CD4-positive, alpha-beta T cell treated with Interleukin-15 for 4 hours (primary cell): Measurements from ENCODE around the gene FES.
"Not testable (repeated sequence)": the region's sequence is repeated elsewhere in the genome, so short reads cannot be mapped to it uniquely, and the experiment has no call there.

Experiments
- DNase-seq: peaks from one replicate; pipeline ENCODE4 v3.0.0-alpha.2; 2020; ENCODE audit warnings: low spot score

FES gene

DNA sequence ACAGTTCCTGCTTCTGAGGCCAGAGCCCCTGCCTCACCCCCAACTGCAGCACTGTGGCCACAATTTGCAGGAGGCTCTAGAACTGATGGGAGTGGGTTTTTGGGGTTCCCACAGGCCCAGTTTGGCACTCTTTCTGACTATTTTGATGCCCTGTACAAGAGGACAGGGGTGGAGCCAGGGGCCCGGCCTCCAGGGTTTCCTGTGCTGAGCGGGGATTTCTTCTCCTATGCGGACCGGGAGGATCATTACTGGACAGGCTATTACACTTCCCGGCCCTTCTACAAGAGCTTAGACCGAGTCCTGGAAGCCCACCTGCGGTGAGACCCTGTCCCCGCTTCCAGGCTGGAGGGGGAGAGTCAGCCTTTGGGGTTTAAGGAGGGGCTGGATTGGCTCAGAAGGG lies 25.7 kb downstream of the FES start:
- no peak for DNase-seq

DNA sequence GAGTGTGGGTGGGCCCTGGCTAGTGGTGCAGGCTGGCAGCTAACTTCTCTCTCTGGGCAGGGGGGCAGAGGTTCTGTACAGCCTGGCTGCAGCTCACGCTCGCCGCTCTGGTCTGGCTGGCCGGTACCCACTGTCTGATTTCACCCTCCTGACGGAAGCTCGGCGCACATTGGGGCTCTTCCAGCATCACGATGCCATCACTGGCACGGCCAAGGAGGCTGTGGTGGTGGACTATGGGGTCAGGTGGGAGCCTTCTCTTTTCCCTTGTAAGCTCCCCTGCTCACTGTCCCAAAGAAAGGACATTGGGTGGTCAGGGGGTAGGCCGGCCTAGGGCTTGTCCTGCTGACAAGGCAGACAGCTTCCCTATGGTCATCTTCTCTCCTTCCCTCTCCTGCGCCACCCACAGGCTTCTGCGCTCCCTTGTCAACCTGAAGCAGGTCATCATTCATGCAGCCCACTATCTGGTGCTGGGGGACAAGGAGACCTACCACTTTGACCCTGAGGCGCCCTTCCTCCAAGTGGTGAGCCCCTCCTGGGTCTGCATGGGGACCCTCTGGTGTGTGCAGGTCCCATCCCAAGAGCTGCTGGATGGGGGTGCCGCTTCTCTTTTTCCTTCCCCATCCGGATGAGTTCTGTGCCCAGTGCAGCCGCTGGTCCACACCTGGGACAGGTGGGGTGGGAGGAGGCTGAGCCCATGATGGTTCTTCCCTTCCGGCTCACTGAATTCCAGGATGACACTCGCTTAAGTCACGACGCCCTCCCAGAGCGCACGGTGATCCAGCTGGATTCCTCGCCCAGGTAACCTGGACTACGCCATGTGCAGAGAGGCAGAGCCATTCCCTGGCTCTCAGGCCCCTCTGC lies 26.4 kb downstream of the FES start:
- DNase-seq: no peak

DNA sequence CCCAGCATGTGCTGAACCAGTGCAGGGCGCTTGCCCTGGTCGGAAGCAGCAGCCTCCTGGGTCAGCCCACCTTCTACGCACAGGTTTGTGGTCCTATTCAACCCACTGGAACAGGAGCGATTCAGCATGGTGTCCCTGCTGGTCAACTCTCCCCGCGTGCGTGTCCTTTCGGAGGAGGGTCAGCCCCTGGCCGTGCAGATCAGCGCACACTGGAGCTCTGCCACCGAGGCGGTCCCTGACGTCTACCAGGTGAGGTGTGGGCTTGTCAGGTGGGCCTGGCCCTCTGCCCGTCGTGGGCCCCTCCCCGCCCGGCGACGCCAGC lies 27.0 kb downstream of the FES start:
- no peak for DNase-seq

DNA sequence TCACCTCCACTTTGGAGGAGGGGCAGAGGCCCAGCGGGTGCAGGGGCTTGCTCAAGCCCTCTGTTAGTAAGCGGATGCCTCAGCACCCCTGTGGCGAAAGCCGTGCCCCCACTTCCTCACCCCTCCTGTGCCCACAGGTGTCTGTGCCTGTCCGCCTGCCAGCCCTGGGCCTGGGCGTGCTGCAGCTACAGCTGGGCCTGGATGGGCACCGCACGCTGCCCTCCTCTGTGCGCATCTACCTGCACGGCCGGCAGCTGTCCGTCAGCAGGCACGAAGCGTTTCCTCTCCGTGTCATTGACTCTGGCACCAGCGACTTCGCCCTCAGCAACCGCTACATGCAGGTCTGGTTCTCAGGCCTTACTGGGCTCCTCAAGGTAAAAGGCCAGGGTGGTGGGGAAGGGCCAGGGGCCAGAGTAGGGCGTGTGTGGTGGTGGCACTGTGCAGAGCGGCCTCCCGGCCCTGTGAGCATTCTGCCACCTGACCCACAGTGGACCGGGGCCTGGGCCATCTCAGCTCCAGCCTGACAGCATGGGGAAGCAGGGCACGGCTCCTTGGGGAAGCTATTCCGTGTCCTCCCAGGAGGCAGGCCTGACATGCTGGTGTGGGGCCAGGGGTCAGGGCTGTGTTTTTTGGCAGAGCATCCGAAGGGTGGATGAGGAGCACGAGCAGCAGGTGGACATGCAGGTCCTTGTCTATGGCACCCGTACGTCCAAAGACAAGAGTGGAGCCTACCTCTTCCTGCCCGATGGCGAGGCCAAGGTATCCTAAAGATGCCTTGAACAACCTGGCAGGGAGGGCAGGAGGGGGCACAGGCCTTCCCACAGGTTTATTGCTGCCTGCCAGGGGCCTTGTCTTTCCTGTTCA lies 27.8 kb downstream of the FES start:
- DNase-seq: no peak

DNA sequence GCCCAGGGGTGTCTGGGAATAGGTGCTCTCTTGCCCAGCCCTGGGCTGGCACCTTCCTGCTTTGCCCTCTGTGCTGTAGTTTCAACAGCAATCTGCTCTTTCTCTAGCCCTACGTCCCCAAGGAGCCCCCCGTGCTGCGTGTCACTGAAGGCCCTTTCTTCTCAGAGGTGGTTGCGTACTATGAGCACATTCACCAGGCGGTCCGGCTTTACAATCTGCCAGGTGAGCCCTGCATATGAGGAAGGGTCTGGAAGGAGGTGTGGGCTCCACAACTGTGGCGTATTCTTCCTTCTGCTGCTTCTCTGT lies 28.4 kb downstream of the FES start:
- no peak for DNase-seq

DNA sequence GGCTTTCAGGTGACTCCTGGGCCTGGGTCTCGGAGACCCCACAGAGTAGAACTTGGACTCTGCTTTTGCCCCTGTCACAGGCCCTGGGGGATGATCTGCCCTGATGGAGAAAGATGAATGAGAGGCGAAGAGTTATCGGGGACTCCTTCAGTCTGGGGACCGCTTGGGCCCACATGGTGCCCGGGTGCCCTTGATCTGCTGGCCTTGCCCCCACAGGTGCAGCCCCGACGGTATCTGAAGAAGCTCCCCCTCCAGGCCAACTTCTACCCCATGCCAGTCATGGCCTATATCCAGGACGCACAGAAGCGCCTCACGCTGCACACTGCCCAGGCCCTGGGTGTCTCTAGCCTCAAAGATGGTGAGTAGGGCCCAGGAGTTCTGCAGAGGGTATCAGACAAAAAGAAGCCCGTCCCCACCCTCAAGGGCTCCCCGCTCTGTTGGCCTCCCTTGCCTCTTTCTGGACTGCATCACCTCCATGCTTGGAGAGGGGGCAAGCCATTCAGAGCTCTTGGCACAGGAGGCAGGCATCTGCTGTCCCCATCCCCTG lies 29.2 kb downstream of the FES start:
- DNase-seq: no peak

DNA sequence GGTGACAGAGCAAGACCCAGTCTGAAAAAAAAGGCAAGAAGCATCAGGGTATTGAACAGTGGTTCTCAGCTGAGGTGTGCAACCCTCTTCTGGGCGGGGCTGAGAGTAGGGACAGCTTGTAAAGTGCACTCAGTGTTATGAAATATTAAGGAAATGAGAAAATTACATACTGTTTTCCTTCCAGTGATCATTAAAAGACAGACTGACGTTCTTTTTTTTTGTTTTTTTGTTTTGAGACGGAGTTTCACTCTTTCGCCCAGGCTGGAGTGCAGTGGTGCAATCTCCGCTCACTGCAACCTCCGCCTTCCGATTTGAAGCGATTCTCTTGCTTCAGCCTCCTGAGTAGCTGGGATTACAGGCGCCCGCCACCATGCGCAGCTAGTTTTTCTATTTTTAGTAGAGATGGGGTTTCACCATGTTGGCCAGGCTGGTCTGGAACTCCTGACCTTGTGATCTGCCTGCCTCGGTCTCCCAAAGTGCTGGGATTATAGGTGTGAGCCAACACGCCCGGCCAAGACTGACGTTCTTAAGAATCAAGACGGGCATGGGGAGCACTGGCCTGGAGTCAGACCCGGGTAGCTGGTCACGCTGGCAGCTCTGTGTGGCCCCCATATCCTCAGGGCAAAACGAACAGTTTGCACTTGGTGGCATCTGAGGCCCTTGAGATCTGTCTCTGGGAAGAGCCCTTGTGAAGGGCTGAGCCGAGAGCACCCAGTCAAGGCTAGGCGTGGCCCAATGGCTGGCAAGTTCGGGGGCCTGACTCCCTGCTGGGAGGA lies 30.2 kb downstream of the FES start:
- no peak for DNase-seq

DNA sequence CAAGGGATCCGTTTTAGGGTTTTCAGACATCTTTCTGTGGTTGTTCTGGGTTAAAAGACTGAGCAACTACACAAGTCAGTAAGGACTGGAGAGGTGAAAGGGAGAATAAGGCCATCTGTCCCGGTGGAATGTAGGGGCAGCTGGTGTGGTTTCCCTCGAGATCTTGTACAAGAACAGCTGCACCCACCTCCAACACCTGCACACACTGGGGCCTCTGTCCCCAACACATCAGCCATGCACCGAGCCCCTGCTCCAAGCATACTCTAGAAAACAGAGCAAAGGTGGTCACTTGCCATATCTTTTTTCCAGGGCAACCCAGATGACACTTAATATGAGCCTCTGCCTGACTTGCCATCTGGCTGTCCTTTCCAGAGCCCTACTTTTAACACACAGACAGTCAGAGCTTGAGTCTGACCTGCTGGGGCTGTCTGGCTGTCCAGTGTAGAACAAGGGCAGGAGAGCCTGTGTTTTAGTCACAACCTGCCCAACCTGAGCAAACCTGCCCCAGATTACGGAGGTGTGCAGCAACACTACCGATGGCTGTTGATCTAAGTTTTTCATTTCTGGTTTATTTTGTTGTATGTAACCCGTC lies 31.0 kb downstream of the FES start:
- DNase-seq: no peak

DNA sequence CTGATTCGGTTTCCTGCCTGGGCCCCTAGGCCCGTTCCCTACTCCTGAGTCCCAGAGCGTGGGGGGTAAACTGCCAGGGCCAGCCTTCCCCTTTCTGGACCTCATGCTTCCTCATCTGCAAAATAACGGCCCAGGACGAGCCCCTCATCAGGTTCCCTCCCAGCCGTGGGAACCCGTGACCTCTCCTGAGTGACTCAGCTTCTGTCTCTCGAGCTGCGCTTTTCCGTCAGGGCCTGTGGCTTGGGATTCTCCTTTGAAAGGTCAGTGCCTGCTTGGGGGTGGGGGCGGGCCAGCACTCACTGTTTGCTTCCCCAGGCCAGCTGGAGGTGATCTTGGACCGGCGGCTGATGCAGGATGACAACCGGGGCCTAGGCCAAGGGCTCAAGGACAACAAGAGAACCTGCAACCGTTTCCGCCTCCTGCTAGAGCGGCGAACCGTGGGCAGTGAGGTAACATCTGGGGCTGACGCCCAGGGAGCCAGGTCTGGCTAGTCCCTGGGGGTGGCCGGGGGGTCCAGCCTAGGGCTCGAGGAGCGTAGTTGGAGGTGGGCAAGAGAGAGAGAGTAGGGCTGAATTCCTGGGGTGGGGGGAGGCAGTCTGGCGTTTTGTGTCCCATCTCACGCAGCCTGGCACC lies 31.6 kb downstream of the FES start:
- no peak for DNase-seq

DNA sequence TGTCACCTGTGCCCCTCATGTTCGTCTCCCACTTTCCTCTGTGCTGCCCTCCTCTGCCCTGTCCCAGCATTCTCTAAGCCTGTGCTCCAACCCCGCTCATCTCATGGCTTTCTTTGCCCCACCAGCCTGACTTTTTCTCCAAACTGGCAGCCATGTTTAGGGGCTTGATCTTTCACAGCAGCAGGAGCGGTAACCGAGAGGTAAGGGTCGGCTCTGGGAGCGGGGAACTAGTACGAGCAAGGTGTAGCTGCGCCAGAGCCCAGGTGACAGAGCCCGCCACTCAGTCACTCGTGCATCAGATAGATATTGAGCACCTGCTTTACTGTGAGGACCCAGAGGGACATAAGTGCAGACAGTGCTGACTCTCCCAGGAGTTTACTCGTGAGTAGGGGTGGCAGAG lies 32.2 kb downstream of the FES start:
- DNase-seq: no peak

DNA sequence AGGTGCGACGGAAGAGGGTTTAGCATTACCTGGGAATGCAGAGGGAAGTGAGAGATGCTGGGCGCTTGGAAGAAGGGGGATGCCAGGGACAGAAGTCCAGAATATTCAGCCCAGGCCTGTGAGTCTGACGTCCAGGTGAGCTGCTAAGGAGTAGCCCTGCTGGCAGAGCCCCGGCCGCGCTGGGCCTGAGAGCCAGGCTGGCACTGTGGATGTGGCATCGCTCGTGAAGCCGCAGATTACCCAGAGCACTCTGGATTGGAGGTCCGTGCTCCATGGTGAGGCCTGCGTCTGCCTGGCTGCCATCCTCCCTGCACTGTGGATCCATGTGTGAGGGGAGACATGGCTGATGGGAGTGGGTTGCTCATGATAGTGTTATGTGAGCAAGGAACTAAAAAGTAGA lies 33.3 kb downstream of the FES start:
- no peak for DNase-seq

DNA sequence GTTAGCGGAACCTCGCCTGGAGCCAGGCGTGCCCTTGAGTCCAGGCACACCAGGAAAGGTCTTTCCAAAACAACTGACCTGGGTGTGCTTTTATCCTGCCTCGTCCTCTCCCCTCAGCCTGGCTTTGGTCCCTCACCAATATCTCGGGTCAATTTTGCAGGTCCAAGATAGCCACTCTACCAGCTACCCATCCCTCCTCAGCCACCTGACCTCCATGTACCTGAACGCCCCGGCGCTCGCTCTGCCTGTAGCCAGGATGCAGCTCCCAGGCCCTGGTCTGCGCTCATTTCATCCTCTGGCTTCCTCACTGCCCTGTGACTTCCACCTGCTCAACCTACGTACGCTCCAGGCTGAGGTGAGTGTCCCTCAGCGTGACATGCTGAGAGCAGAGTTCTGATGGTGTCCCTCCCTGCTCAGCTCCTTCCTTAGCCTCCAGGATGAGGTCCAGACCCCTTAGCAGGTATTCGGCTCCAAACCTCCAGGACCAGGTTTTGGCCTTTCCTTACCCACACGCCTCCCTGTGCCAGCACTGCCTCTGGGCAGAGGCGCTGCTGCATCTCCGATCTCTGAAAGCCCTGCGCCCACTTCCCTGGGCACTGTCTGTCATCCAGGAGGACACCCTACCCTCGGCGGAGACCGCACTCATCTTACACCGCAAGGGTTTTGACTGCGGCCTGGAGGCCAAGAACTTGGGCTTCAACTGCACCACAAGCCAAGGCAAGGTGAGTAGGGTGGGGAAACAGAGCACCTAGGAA lies 33.9 kb downstream of the FES start:
- no peak for DNase-seq

DNA sequence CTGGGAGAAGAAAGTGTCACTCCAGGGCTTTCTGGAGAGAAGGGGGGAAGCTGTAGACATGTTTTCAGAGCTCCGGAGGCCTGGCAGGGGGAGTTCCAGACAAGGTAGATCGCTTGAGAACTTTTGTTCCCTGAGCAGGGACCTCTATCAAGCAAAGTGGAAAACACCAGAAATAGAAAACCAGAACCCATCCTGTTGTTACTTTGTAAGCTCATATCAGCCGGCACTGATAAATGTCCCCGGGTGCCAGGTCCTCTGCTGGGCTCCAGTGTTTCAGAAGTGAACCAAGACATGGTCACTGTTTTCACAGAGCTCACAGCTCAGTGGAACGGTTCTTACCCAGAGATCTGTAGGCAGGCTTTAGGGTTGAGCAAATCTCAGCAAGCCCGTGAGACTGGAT lies 34.5 kb downstream of the FES start:
- DNase-seq: no peak

DNA sequence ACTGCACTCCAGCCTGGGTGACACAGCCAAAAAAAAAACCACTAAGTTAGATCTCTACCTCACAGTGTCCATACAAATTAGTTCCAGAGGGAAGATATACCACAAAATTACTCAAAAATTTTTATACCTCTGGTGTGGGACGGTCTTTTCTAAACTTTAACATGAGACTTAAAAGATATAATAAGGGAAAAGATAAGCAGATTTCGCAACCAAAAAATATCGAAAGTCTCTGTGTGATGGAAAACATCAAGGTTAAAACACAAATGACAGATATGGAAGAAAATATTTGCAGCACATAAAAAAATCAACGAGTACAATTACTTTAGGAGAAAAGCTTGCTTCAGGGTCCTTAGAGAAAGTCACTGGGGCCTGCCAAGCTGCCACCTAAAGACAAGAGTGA lies 37.6 kb downstream of the FES start:
- DNase-seq: no peak

DNA sequence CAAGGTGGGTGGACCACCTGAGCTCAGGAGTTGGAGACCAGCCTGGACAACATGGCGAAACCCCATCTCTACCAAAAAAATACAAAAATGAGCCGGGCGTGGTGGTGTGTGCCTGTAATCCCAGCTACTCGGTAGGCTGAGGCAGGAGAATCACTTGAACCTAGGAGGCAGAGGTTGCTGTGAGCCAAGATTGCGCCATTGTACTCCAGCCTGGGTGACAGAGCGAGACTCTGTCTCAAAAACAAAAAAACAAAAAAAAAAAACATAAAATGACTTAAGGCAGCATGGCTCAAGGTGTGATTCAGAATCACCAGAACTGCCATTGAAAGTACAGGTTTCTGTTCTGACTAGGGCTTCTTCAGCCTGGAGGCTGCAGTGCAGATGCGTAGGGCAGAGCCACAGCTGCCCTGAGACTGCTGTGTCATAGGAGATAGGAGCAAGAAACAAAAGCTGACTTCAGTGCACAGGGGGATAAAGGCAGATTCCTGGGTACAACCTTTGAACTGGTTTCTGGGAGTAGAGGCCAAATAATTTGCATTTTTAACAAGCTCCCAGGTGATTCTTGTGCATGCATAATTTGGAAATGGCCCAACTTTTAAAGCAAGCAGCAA lies 38.5 kb downstream of the FES start:
- DNase-seq: not testable (repeated sequence)

DNA sequence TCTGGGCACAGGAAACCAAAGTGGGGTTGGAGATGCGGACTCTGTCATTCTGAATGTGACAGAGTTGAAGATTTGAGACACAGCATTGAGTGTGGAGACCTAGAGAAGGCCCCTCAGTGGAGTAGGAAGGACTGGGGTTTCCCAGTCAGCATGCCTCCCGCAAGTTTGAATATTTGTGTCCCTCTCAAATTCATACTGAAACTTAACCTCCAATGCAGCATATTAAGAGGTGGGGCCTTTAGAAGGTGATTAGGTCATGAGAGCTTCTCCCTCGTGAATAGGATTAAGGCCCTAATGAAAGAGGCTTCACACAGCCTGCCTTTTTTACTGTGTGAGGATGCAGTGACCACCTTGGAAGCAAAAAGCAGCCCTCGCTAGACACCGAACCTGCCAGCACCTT lies 40.1 kb downstream of the FES start:
- DNase-seq: no peak

DNA sequence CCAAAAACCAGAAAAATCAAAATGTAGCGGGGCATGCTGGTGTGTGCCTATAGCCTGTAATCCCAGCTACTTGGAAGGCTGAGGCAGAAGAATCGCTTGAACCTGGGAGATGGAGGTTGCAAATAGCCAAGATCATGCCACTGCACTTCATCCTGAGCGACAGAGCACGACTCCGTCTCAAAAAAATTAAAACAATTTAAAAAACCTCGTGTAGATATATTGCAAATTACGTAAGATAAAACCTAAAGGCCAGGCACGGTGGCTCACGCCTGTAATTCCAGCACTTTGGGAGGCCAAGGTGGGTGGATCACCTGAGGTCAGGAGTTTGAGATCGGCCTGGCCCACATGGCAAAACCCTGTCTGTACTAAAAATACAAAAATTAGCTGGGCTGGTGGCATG lies 42.5 kb downstream of the FES start:
- not testable (repeated sequence) for DNase-seq

DNA sequence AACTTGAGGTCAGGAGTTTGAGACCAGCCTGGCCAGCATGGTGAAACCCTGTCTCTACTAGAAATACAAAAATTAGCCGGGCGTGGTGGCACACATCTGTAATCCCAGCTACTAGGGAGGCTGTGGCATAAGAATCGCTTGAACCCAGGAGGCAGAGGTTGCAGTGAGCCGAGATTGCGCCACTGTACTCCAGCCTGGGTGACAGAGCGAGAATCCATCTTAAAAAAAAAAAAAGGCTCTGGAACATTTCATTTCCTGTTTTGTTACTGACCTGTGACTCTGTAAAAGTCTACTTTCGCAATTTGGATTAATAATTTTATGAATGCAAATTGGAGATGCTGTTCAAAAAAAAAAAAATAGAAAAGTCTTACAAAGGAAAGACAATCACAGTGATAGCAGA lies 43.8 kb downstream of the FES start:
- not testable (repeated sequence) for DNase-seq

DNA sequence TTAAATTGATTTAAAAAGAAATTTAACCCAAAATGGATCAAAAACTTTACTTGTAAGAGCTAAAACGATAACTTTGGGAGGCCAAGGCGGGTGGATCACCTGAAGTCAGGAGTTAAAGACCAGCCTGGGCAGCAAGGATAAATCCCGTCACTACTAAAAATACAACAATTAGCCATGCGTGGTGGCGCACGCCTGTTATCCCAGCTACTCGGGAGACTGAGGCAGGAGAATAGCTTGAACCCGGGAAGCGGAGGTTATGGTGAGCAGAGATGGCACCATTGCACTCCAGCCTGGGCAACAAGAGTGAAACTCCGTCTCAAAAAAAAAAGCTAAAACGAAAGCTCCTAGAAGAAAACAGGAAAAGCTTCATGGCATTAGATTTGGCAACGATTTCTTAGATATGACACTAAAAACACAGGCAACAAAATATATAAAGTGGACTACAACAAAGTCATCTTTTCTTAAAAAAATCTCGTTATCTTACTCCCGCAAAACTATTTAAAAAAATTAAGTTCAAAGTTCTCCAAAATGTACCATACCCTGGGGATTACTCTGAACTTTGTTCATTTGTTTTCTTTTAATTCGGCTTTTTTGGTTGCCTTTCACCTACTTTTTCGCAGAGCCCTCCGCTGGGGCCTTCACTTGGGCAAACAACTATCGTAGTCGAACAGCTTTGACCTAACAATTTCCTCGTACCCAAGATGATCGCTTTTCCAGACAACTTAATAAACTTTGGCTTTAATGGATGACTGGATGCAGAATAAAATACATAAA lies 45.1 kb downstream of the FES start:
- DNase-seq: no peak
